HEK293T (cell line): ENCODE results near the gene MAN1B1.

Experiments
- BHLHE40 ChIP-seq: fragments of 450-650 bp; IDR thresholded peaks from 2 replicates; pipeline ENCODE4 v1.6.1; 2016; ENCODE audit warnings: mild to moderate bottlenecking, moderate library complexity, borderline replicate concordance
- ELF4 ChIP-seq: fragments of 450-650 bp; IDR thresholded peaks from 2 replicates; pipeline ENCODE4 v1.6.1; 2017; ENCODE audit warnings: antibody characterized with exemption
- FOXM1 ChIP-seq: fragments of 450-650 bp; IDR thresholded peaks from 2 replicates; pipeline ENCODE4 v1.6.1; 2017; ENCODE audit warnings: mild to moderate bottlenecking, borderline replicate concordance
- HDGF ChIP-seq: fragments of 450-650 bp; IDR thresholded peaks from 2 replicates; pipeline ENCODE4 v1.6.1; 2017; ENCODE audit warnings: antibody characterized with exemption, borderline replicate concordance
- L3MBTL2 ChIP-seq: fragments of 450-650 bp; conservative IDR thresholded peaks from 2 replicates; pipeline ENCODE4 v1.6.1; 2016; ENCODE audit warnings: mild to moderate bottlenecking
- NFRKB ChIP-seq: fragments of 450-650 bp; IDR thresholded peaks from 2 replicates; pipeline ENCODE4 v1.6.1; 2016; ENCODE audit warnings: mild to moderate bottlenecking, moderate library complexity
- SUZ12 ChIP-seq: fragments of 450-650 bp; IDR thresholded peaks from 2 replicates; pipeline ENCODE4 v1.6.1; 2016; ENCODE audit warnings: mild to moderate bottlenecking

- TF ChIP-seq BHLHE40 (no peak), HDGF (no peak), ELF4 (no peak), FOXM1 (no peak), SUZ12 (no peak), NFRKB (no peak), L3MBTL2 (no peak)
Measured at GRCh38 chr9:137037035-137037434, 49.8 kb upstream of the MAN1B1 start.
